Ascending aorta (tissue), 2 donors: ENCODE results near the gene RLIM. TPM values are rescaled to one million over a fixed set of nuclear protein-coding genes. Genes with fewer than 3 reads are reported as not detected.

Experiments
- DNase-seq, 2 donors: peaks; one replicate each; pipeline ENCODE4 v3.0.0-alpha.2; 2019; ENCODE audit warnings: low spot score in 2 of 2
- H3K27ac ChIP-seq, 2 donors: fragments of 200-600 bp; sonication (generic); one replicate each; pipeline ENCODE4 v1.5.1; 2016 to 2017; ENCODE audit warnings: mild to moderate bottlenecking in 1 of 2
- H3K27me3 ChIP-seq: fragments of 200-600 bp; sonication (generic); one replicate; pipeline ENCODE4 v1.5.1; 2017
- H3K36me3 ChIP-seq, 2 donors: fragments of 200-600 bp; sonication (generic); one replicate each; pipeline ENCODE4 v1.5.1; 2016
- H3K4me1 ChIP-seq, 2 donors: fragments of 200-600 bp; sonication (generic); one replicate each; pipeline ENCODE4 v1.5.1; 2016 to 2017; ENCODE audit warnings: mild to moderate bottlenecking in 1 of 2
- H3K4me3 ChIP-seq, 2 donors: fragments of 200-600 bp; sonication (generic); one replicate each; pipeline ENCODE4 v1.5.1; 2016 to 2017; ENCODE audit warnings: mild to moderate bottlenecking in 1 of 2
- H3K9me3 ChIP-seq, 2 donors: fragments of 200-600 bp; sonication (generic); one replicate each; pipeline ENCODE4 v1.5.1; 2016
- intact Hi-C: fragments of 100-400 bp; cut with DNase I; formaldehyde crosslinking; loops from one replicate; pipeline ENCODE4 v1.15.1; 2023
- total RNA-seq: library from RNA; depleted of rRNA; stranded (reverse); fragments of >200 nt; gene quantifications from one replicate; pipeline ENCODE4 v1.1.0, GENCODE V29; 2016
- TF ChIP-seq, protein P1 (sequence below), 3 experiments: fragments of 200-600 bp in 2 of 3; fragments of 450-650 bp in 1 of 3; sonication (generic) in 2 of 3; IDR thresholded peaks; one replicate each; pipeline ENCODE4 v1.5.1; 2016 to 2019; ENCODE audit warnings: antibody characterized with exemption in 3 of 3, mild to moderate bottlenecking in 1 of 3, moderate library complexity in 1 of 3

The RLIM gene
- total RNA-seq, 1 donor from 2014 or later: 11.9 TPM

- Histone ChIP-seq H3K36me3 (no peaks in the 10 kb centered on the region), H3K4me3 (no peak overlapping the region), H3K27ac (peak overlapping the region in 1 of 2 donors; percentile 15), H3K27me3 (no peaks in the 10 kb centered on the region), H3K9me3 (no peaks in the 10 kb centered on the region), H3K4me1 (no peaks in the 10 kb centered on the region)
- DNase-seq: no peak
- TF ChIP-seq, protein P1, sequence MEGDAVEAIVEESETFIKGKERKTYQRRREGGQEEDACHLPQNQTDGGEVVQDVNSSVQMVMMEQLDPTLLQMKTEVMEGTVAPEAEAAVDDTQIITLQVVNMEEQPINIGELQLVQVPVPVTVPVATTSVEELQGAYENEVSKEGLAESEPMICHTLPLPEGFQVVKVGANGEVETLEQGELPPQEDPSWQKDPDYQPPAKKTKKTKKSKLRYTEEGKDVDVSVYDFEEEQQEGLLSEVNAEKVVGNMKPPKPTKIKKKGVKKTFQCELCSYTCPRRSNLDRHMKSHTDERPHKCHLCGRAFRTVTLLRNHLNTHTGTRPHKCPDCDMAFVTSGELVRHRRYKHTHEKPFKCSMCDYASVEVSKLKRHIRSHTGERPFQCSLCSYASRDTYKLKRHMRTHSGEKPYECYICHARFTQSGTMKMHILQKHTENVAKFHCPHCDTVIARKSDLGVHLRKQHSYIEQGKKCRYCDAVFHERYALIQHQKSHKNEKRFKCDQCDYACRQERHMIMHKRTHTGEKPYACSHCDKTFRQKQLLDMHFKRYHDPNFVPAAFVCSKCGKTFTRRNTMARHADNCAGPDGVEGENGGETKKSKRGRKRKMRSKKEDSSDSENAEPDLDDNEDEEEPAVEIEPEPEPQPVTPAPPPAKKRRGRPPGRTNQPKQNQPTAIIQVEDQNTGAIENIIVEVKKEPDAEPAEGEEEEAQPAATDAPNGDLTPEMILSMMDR (IDR thresholded peaks at IDR 0.05): no peak
- intact Hi-C loops: no loop called here
Observed at GRCh38 chrX:74579597-74580198, 34.7 kb downstream of the RLIM start.

DNA sequence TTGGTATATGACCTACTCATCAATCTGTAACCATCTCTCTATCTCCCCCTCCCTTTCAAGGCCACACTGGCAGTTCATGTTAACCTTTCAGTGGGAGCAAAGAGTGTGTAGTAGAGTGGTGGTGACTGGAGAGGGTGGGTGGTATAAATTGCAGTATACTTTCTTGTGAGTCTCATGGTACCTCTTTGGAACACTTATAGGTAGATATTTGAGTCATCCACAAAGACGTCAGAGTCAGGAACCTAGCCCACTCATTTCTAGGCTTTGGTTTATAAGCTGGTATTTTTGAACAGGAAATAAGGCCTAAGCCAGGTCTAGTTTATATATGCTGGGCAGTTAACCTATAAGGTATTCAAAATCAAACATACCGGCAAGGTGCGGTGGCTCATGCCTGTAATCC is 36.3 kb downstream of the RLIM start:
- no peak for DNase-seq
- Histone ChIP-seq H3K36me3 (no peaks in the 10 kb centered on the region), H3K4me3 (no peak overlapping the region), H3K27me3 (no peaks in the 10 kb centered on the region), H3K27ac (no peak overlapping the region), H3K4me1 (no peaks in the 10 kb centered on the region), H3K9me3 (no peaks in the 10 kb centered on the region)
- TF ChIP-seq, protein P1 (IDR thresholded peaks at IDR 0.05): no peak
- intact Hi-C loops: no loop called here

GRCh38 chrX:74557378-74557777 is 57.0 kb downstream of the RLIM start:
- no peak overlapping the region for H3K4me3 ChIP-seq
- no peak for DNase-seq
- intact Hi-C loops: no loop called here
- H3K9me3 ChIP-seq: no peaks in the 10 kb centered on the region
- TF ChIP-seq, protein P1 (IDR thresholded peaks at IDR 0.05): no peak
- H3K4me1 ChIP-seq: no peaks in the 10 kb centered on the region
- H3K36me3 ChIP-seq: no peaks in the 10 kb centered on the region
- no peak overlapping the region for H3K27ac ChIP-seq
- H3K27me3 ChIP-seq: no peaks in the 10 kb centered on the region

DNA sequence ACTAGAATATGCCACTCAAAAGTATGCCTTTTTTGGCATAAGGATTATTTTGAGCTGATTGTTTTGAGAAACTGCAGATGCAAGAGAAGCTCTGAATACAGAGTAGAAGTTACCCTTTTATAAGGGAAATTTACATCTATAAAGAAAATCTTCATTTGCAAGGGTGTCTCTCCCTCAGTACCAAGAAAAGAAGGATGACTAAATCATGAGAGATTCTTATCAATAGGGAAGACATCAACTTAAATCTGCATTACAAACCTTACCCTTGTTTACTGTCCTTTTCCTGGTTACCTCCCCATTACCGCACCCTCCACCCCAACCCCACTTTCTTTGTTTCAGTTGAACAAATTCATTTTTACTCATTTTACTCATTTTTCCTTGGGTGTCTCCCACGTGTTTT is 62.5 kb downstream of the RLIM start:
- Histone ChIP-seq H3K27me3 (no peaks in the 10 kb centered on the region), H3K9me3 (no peaks in the 10 kb centered on the region), H3K4me1 (no peaks in the 10 kb centered on the region), H3K36me3 (no peaks in the 10 kb centered on the region), H3K4me3 (no peak overlapping the region), H3K27ac (no peak overlapping the region)
- intact Hi-C loops: loop anchor here (2.0 kb wide), 1 partner anchor 15 kb away; no protein-coding TSS in a partner anchor
- TF ChIP-seq, protein P1 (IDR thresholded peaks at IDR 0.05): no peak
- DNase-seq: no peak

DNA sequence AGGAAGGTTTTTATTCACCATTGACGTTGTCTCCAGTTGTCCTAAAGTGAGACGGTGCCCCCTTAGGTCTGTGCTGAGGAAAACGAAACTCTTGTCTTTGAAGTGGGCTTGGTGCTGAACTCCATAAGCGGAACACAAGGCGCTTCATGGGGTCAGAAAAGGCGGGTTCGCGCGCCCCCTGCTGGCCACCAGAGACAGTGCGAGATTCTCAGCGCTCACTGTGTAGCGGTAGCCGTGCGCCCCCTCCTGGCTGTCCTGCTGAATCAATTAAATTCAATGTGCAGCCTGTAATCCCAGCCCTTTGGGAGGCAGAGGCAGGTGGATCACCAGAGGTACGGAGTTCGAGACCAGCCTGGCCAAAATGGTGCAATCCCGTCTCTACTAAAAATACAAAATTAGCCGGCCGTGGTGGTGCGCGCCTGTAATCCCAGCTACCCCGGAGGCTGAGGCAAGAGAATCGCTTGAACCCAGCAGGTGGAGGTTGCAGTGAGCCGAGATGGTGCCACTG is 64.1 kb downstream of the RLIM start:
- Histone ChIP-seq H3K27me3 (no peaks in the 10 kb centered on the region), H3K27ac (no peak overlapping the region), H3K4me1 (no peaks in the 10 kb centered on the region), H3K9me3 (no peaks in the 10 kb centered on the region), H3K4me3 (no peak overlapping the region), H3K36me3 (no peaks in the 10 kb centered on the region)
- peak; percentile 25 to 88 for DNase-seq
- TF ChIP-seq, protein P1 (IDR thresholded peaks at IDR 0.05): peak; percentile 93 to 97 (median 96)
- intact Hi-C loops: loop anchor here (1.0 to 2.0 kb wide), 2 partner anchors 14 to 167 kb away; no protein-coding TSS in a partner anchor
